Chondrocyte (in vitro differentiated cells): ENCODE results near the gene LAMC3. TPM values are rescaled to one million over a fixed set of nuclear protein-coding genes. Genes with fewer than 3 reads are reported as not detected.

ENCODE experiments used
- DNase-seq: peaks from one replicate; pipeline ENCODE4 v3.0.0; 2021; ENCODE audit warnings: mixed read lengths, low spot score
- H3K27ac Mint-ChIP-seq: one replicate; pipeline ENCODE4 v1.8.0; 2021; ENCODE audit warnings: mild to moderate bottlenecking, moderate library complexity, mixed read lengths; ENCODE audit not compliant: unreplicated experiment
- H3K27me3 Mint-ChIP-seq: 2 replicates; pipeline ENCODE4 v1.8.0; 2021; ENCODE audit warnings: low read depth, mixed read lengths
- H3K36me3 Mint-ChIP-seq: 2 replicates; pipeline ENCODE4 v1.8.0; 2021; ENCODE audit warnings: low read depth, mixed read lengths
- H3K4me1 Mint-ChIP-seq: 2 replicates; pipeline ENCODE4 v1.8.0; 2021; ENCODE audit warnings: low read depth, mild to moderate bottlenecking, mixed read lengths
- H3K4me3 Mint-ChIP-seq: one replicate; pipeline ENCODE4 v1.8.0; 2021; ENCODE audit warnings: mild to moderate bottlenecking, moderate library complexity, mixed read lengths; ENCODE audit not compliant: unreplicated experiment
- H3K9me3 Mint-ChIP-seq: 2 replicates; pipeline ENCODE4 v1.8.0; 2021; ENCODE audit warnings: low read depth, mixed read lengths
- total RNA-seq: library from RNA; stranded (reverse); gene quantifications from 3 replicates; pipeline ENCODE4 v1.2.1, GENCODE V29; 2021
- TF ChIP-seq, protein P1 (sequence below): fragments of 200-600 bp; sonication (generic); IDR thresholded peaks from 2 replicates; pipeline ENCODE4 v1.5.0; 2021; ENCODE audit warnings: antibody characterized with exemption, mild to moderate bottlenecking, moderate library complexity

LAMC3 gene
- total RNA-seq, 1 donor from 2014 or later = 1.2 TPM

GRCh38 chr9:130970855-130971254 is 38.1 kb upstream of the LAMC3 start:
- H3K9me3 Mint-ChIP-seq = no peaks in the 10 kb centered on the region
- TF ChIP-seq, protein P1, sequence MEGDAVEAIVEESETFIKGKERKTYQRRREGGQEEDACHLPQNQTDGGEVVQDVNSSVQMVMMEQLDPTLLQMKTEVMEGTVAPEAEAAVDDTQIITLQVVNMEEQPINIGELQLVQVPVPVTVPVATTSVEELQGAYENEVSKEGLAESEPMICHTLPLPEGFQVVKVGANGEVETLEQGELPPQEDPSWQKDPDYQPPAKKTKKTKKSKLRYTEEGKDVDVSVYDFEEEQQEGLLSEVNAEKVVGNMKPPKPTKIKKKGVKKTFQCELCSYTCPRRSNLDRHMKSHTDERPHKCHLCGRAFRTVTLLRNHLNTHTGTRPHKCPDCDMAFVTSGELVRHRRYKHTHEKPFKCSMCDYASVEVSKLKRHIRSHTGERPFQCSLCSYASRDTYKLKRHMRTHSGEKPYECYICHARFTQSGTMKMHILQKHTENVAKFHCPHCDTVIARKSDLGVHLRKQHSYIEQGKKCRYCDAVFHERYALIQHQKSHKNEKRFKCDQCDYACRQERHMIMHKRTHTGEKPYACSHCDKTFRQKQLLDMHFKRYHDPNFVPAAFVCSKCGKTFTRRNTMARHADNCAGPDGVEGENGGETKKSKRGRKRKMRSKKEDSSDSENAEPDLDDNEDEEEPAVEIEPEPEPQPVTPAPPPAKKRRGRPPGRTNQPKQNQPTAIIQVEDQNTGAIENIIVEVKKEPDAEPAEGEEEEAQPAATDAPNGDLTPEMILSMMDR = no peak
- DNase-seq = no peak

DNA sequence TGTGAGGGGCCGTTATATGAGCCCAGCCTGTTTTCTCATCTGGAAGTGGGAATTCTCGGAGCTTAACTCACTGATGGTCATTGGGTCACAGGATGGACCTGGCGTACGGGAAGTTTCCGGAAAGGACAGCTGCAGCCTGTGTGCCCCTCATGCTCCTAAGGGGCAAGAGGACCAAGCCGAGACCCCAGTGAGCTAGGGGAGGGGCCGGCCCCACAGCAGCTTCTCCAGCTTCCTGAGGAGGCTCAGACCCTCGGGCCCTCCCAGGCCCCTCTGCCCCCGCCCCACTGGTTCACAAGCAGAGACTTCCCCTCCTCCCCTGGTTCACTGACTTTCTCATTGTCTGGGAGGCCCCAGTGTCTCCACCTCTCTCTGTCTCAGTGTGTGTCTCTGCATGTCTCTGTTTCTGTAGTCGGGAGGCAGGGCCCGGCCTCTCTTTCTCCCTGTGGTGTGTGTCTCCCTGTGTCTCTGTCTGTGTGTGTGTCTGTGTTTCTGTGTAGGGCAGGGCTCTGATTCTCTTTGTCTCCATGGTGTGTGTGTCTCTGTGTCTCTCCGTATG is 37.6 kb upstream of the LAMC3 start:
- DNase-seq = peak; percentile 65
- Mint-ChIP-seq H3K36me3 (no peaks in the 10 kb centered on the region), H3K4me3 (no peak overlapping the region), H3K9me3 (no peaks in the 10 kb centered on the region), H3K27me3 (peaks cover 21% of the 10 kb centered on the region), H3K4me1 (no peaks in the 10 kb centered on the region), H3K27ac (no peak overlapping the region)
- TF ChIP-seq, protein P1 = no peak

More at GRCh38 chr9:130970855-130971254, 38.1 kb upstream of the LAMC3 start:
- no peak overlapping the region for H3K4me3 Mint-ChIP-seq
- H3K36me3 Mint-ChIP-seq = no peaks in the 10 kb centered on the region
- H3K4me1 Mint-ChIP-seq = no peaks in the 10 kb centered on the region
- H3K27me3 Mint-ChIP-seq = peaks cover 21% of the 10 kb centered on the region
- no peak overlapping the region for H3K27ac Mint-ChIP-seq

GRCh38 chr9:130972277-130972956 is 36.6 kb upstream of the LAMC3 start:
- TF ChIP-seq, protein P1 = no peak
- no peak for DNase-seq
- H3K9me3 Mint-ChIP-seq = no peaks in the 10 kb centered on the region
- H3K4me3 Mint-ChIP-seq = no peak overlapping the region
- no peak overlapping the region for H3K27ac Mint-ChIP-seq
- no peaks in the 10 kb centered on the region for H3K4me1 Mint-ChIP-seq
- H3K27me3 Mint-ChIP-seq = peaks cover 21% of the 10 kb centered on the region
- no peaks in the 10 kb centered on the region for H3K36me3 Mint-ChIP-seq

GRCh38 chr9:130972957-130973685 is 35.9 kb upstream of the LAMC3 start:
- DNase-seq = no peak
- TF ChIP-seq, protein P1 = no peak
- no peaks in the 10 kb centered on the region for H3K9me3 Mint-ChIP-seq

GRCh38 chr9:130973686-130974281 is 35.2 kb upstream of the LAMC3 start:
- DNase-seq = no peak
- Mint-ChIP-seq H3K27me3 (peaks cover 21% of the 10 kb centered on the region), H3K36me3 (no peaks in the 10 kb centered on the region), H3K9me3 (no peaks in the 10 kb centered on the region), H3K4me1 (no peaks in the 10 kb centered on the region), H3K27ac (no peak overlapping the region), H3K4me3 (no peak overlapping the region)
- TF ChIP-seq, protein P1 = no peak

More at GRCh38 chr9:130972957-130973685, 35.9 kb upstream of the LAMC3 start:
- Mint-ChIP-seq H3K36me3 (no peaks in the 10 kb centered on the region), H3K4me3 (no peak overlapping the region), H3K27me3 (peaks cover 21% of the 10 kb centered on the region), H3K27ac (no peak overlapping the region), H3K4me1 (no peaks in the 10 kb centered on the region)
